HuH-7 (cell line): ENCODE data around the gene SOWAHA.

ENCODE experiments used
- DNase-seq: peaks from one replicate; pipeline ENCODE4 v3.0.0; 2011; ENCODE audit warnings: low spot score

SOWAHA gene

DNA sequence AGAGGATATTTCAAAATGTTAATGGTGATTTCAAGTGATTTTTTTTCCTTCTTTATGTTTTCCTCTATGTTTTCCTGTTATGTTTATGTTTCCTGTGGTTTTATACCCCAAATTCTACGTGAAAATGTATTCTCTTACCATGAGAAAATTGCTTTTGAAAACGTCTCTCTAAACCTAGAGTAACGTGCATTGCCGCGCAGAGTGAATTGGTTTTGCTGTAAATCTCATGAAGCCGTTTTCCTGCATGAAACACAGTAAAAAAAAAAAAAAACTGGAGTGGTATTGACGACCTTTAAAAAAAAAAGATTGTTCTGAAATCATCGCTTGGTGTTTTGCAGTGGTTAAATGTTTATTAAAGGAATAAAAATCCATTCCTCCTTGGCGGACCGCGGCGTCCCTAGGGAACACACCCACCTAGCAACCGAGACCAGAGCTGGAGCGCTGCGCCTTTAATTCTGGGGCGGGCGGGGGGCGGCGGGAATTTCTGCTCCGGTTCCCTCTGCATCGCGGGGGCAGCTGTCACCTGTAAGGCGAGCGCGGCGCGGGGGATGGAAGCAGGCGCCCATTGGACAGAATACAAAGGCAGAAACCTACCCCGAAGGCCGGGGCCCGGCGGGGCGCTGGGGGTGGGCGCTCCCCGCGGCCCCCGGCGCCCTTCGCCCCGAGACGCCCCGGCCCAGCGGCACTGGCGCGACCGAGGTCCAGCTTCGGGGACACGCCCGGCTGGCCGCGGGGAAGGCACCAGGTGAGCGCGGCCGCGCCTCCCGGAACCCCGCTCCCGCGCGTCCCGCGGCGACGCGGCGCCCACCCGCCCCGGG, at the start of gene SOWAHA:
Gene SOWAHA (plus strand): TSS at position 522 of the 818 bp plus-strand sequence. CDS start 320 bp downstream, outside the sequence.
- DNase-seq: peak; percentile 76

DNA sequence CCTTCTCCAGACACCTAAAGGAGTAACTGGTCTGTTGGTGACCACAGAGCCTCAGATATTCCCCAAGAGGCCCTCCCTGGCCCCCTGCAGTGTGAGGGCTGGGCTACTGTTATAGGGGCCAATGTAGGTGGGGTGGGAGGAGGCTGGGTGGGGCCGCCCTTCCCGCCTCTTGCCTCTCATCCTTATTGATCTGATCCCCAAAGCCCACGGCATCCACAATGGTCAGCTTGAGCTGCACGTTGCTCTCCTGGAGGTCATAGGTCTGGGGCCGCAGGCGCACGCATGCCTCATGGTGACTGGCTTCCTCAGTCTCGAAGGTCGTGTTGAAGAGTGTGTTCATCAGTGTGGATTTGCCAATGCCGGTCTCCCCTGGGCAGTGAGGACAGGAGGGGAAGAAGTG, 49.1 kb upstream of the SOWAHA start:
- DNase-seq: no peak

DNA sequence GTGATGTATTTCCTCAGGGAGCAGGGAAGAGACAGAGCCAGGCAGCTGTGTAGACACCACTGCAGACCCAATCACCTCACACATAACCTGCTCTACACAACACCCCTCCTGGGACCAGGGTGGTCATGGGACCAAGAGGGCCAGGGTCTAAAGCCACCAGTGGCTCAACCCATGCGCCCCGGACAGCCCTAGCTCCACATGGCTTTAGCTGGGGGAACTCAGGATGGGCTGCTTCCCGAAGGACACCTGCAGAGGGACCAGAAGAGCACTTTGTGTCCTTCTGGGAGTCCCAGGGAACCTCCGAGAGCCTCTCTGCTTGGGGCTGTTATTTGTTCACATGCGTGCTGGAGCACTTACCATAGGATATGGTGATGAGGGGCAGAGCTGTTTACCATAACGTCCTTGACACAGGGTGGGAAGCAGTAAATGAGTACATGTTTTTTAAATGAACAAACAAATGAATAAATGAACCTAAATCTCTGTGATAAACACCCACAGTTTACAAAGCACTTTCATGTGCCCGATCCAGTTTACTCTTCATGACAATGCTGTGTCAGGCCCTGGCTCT, 48.3 kb upstream of the SOWAHA start:
- no peak for DNase-seq

DNA sequence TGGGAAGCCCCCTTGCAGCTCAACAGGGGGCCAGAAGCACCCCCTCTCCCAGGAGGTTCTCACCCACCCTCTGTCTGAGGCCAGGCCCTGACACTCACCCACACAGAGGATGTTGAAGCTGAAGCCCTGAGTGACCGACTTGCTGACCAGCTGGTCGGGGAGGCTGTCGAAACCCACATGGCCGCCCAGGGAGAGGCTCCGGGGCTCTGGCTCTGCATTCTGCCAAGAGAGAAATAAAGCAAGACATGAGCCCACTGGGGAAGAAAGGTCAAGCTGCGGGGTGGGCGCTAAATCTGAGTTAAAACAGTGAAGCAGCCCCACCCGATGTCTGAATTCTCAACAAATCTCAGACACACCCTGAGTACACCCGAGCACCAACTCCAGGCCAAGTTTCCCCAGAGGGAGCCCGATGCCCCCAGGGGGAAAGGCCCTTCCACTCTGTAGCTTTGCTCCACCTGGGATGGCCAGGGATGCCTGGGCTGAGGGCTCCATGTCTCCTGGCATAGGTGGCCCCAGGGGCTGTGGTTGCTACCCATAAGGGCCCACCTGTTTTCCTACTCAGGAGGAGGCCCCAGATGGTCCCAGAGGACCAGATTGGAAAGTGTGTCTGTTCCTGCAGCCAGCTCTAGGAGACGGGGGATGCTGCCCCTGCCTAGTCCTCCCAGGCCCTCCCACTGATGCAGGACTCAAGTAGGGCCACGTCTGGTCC, 47.6 kb upstream of the SOWAHA start:
- no peak for DNase-seq

DNA sequence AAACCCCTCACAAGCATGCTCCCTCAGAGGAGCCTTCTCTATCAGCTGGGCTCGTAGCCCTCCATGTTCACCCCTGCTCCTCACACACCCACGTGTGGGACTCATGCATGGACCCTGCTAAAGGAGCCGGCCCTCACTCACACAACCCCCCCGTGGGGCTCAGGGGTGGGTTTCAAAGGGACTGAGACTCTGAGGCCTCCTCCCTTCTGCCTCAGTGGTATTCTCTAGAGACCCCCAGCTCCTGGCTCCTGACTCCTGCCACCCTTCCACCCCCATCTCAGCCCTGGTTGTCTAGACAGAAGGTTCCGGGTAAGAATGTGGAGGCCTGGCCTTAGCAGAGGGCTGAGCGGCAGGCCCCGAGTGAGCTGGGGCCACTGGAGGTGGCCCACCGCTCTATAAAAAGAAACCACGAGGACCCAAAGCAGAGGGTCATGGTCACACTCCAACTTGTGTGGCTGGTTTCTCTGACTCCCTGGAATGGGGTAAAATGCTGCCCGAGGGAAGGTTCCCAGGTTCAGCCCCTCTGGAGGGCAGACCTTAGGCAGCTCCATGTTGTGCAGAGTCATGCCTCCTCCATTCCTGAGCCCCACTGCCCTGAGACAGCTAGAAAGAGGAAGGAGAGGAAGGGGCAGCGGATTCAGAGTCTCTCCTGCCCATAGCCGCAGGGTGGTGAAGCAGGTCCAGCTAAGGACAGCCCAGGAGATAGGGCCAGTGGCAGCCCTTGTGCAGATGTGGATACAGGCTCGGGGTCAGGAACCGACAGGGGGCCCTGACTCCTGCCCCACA, 46.9 kb upstream of the SOWAHA start:
- no peak for DNase-seq

DNA sequence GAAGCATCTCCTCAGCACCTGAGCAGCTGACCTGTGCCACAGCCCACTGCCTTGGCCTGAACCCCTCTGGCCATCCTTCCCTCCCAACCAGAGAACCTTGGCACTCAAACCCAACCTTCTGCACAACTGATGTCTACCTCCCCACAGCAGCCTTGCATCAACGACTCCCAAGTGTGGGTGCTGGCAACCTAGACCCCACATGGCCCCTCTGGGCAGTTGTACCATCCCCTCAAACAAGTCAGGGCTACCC, 46.4 kb upstream of the SOWAHA start:
- no peak for DNase-seq

DNA sequence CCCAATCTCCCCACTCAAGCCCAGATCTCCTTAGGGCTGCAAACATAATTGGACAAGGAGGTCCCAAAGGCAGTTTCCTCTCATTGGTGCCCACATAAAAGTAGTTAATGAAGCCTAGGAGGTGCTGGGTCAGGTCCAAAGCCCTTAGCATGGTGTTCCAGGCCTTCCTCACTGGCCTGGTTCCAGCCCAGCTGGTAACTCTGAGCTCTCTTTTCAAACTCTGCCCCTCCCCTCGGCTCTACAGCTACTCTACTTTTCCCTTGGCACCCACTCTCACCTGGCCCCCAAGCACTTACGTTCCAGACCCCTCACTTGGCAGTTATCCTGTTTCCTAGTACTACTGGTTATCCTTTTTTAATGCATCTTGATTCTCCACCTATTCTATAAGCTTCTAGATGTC, 46.0 kb upstream of the SOWAHA start:
- DNase-seq: no peak

DNA sequence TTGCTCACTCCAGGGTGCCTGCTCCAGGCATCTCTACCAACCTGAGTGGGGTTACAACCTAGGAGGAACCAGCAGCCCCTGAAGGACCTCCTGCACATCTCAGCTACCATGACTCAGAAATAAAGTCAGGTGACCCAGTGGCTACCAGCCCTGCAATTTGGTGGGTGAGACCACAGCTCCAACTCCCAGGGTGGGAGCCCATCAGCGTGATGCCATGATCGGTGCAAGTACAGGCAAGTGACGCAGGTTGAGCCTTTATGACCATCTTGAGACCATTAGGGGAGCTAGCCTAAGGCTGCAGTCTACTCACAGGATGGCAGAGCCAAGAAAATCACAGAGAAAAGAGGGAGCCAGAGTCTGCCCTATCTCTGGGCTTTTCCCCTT, 44.6 kb upstream of the SOWAHA start:
- no peak for DNase-seq

DNA sequence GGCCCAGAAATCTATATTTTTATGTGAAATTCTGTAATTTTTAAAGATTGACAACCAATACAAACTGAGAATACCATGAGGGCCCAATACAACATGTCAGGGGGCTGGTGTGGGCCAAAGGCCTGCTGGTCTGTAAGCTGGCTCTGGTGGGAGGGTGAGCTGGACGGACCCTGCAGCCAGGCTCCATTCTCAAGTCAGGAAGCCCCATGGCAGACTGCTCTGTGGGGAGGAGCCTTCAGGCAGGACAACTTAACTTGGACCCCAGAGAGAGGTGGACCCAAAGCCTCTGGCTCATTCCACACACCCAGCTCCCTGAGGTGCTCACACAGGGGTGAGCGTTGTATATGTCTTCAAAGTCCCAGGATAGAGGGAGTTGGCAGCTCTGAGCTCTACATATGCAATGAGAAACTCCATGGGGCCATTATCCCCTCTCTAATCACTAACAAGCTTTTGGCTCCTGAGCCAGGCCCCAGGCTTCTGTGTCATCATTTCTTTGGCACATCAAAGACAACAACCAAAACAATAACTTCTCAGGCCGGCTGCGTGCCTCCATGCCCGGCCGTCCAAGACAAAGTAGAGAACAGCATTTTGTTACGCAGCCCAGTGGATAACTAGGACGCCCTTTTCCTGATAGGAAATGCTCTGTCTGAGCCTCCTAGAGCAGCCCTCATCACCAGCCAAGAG, 42.5 kb upstream of the SOWAHA start:
- DNase-seq: no peak

DNA sequence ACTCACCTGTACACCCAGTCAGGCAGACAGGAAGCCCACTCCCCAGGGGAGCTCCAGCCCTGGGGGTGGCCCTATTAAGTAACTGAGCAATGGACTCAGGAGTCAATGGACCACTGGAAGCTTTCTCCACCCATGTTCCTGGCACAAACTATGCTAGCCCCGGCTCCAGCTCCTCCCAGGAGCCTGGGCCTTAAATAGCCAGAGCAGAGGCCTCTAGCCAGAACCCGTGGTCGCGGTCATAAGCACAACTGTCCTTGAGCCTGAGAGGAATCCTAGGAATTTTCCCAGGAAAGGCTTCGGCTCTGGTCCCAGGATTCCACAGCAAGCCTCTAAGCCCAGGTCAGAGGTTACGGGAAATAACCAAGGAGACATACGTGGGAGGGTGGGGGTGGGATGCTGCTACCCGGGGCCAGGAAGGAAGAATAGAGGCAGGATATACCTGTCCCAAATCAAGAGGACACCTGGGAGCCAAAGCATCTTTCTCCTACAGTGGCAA, 41.6 kb upstream of the SOWAHA start:
- no peak for DNase-seq

DNA sequence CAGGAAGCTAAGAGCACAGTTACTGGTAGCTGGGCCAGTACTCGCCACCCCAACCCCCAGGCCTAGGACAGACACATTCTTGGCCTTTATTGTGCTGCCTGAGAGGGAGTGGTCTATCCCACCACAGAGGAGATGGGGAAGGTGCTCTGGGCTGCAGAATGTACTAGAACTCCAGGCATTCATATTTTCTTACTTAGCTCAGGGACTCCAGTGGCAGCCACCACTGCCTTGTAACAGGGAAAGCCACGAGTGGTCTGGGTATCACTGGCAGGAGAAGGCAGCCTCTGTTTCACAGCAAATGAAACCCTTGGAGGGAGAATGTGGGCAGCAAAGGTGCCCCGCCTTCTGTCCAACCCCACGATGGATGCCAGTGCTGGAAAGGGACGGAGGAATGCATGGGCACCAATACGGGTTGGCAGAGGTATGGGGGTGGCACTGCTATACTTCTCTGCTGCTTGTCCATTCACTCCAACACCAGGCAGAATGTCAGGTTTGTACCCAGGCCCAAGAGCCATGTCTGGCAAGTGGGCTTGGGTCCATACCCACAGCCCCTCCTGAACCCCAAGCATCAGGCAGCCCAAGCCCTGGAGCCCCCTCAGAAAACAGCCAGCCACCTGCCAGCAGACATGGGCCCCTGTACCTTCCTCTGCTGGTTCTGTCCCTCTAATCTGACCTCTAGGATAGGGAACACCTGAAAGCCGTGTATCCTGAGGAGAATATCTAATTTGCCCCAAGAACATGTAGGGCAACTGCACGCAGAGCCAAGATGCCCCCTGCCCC, 40.6 kb upstream of the SOWAHA start:
- DNase-seq: no peak

DNA sequence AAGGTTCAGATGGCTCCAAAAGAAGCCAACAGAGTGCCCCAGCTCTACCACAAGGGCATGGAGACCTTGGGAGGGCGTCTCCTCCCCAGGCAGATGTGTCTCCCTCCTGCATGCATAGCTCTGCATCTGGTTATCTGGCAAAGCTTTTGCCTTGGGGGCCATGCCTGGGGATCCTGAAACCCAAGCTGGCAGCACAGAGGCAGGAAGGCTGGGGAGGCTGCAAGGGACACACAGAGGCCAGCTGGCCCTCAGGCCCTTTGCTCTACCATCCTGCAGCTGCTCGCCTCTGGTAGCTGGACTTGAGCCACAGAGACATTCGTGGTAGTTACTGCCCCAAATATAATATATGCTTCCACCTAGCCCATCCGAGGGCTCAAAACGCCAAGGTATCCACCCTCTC, 40.0 kb upstream of the SOWAHA start:
- no peak for DNase-seq

DNA sequence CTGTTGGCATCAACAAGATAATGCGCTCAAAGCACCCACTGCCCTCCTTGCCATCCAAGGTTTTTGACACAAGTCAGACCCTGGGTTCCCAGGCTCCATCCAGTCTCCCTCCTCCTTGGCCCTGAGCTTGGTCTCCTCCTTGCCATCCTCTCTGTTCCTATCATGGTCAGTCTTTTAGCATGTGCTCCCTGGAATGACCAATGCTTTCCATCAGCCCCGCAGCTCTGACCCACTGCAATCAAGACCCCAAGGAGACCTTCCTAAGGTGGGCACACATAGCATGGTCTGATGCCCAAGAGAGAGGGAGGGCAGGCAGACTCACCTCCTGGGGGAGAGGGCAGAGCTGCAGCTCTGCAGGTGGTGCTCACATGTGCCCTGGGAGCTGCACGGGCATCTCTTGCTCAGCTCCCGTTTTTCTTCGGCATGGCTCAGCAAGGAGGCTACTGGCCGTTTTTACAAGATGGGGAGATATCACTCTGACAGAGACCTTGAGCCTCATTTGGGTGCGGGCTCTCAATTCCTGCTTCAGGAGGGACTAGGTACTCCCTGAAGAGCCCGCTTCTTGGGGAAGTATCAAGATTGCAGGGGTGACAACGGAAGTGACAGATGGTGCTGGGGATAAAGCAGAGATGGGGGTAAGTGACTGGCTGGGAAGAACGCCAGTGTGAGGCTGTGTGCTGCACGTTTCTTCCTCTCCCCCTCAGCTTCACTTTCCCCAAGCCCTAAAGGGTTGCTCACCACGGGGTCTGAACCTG, 39.3 kb upstream of the SOWAHA start:
- no peak for DNase-seq

DNA sequence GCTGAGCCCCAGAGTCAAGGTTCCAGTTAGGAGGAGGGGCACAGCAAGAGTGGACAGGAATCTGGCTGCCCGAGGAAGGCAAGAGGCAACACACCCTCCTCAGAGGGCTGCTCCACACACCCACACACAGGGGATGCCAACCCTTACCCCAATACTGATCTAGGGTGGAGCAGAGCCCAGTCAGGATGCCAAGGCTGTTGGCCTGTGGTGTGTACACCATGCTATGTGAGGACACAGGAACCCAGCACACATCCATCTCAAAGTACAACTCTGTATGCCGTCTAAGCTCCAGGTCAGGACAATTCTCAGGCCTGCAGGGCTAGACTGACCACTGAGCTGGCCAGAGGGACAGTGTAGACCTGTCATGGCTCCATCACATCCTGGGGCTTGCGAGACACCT, 38.7 kb upstream of the SOWAHA start:
- no peak for DNase-seq

DNA sequence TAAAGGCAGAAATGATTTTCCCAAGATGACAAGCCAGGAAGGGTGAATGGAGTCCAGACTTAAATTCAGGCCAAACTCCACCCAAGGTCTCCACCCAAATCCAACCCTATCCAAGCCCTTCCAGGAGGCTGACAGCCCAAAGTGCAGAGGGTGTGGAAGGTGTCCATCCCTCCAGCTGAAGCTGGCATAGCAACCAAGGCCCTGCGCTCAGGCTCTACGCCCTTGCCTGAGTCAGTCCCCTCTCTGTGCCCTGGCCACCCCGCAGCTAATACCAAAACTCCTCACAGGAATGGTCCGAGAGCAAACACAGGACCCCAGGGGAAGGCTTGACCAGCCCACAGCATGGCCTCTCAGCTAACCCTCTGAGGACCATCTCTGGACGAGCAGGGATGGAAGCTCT, 38.2 kb upstream of the SOWAHA start:
- no peak for DNase-seq

DNA sequence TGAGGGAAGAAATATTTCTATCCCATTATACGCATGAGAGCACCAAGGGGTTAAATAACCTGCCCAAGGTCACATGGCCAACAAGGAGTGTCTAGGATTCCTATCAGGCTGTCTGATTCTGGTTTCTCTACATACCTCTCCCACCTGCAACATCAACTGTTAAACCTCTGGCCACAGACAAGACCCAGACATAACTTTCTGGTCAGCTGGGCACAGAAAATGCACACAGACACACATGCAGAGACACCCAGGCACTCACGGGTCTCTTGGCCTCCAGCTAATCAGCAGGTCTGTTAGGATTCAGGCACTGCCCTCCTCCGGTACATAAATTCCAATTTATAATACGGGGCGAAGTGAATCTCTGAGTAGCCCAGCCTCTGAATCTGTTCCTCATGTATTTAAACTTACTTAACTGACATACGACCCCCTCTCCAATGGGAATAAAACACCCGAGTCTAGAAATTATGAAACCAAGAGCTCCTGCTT, 37.6 kb upstream of the SOWAHA start:
- DNase-seq: no peak

DNA sequence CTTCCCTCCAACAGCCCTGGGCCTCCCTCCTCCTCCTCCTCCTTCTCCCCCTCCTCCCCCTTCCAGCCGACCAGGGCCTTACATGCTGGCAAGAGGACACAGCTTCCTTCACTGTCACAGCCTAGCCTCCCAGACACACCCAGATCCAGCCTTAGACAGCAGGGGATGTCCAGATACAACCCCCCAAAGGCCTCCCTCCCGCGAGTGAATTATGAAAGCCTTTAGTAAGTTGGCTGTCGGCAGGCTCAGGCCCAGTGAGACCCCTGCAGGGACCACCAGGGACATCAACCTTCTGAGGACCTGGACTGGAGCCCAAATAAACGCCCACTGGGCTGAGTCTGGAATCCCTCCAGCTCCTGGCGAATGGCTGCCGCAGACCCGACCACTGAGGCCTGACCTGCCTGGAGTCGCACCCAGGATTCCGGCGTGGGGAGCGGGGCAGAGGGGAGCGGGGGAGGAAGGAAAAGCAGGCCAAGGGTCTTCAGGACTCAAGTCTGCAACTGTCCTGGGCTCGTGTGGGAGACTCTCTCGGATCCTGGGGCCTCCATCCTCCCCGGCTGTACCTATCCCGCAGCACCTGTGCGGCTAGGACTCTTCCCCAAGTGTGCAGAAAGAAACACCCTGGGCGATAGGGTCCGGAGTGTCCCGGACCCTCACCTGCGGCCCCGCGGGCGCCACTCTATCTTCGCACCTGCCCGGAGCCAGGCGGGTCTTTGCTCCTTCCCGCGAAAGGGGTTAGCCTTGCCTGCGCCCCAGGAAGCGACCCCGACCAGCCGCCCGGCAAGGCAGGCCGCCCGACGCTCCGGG, 36.8 kb upstream of the SOWAHA start:
- DNase-seq: peak; percentile 58

DNA sequence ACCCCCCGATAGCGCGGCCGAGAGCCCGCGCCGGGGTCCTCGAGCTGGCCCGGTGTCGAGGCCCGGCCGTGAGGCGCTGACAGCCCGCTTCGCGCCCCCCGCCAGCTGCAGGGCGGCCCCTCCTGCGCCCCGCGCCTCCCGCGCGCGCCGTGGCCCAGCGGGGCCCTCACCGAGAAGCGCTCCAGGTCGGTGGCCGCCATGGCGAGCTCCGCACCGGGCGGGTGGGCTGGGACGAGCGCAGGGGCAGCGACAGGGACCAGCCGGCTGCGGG, 36.2 kb upstream of the SOWAHA start:
- no peak for DNase-seq

DNA sequence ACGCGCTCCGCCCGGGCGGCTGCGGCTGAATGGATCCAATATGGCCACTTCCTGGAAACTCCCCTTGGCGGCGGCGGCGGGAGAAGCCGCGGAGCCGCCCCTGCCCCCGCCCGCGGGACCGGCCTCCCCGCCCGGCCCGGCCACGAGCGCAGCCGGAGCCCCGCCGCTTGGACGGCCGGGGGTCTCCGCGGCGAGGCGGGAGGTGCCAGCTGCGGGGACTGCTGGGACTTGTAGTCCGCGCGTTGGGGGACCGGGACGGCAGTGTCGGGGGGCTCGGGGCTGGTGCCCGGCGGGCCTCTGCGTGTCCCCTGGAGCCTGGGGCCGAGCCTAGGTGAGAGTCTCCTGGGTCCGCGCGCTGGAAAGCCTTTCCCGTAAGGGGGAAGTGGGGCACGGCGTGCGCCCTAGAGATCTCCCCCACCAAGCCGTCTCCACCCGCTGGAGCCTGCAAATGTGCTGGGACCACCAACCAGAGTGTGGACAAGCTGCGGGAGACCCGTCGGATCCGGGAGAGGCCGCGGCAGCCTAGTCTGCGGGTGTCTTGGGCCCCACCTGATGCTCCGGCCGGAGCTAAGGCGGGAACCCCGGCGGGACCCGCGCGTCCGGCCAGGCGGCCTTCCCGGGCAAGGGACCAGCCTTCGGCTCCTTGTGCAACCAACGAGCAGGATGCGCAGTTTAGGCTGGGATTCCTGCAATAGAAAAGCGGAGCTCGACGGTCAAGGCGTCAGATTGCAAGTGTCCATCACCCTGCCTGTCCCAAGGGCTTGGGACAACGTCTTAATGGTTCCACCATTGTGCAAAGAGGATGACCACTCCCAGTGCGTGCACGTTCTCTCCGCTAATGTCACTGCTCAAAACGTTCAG, 35.7 kb upstream of the SOWAHA start, which contains the start of gene SEPTIN8:
Gene SEPTIN8 (minus strand): TSS at position 31 of the 861 bp plus-strand sequence. CDS start 102 bp downstream, outside the sequence.
- peak; percentile 43 for DNase-seq
